PFSK-1 (cell line): ENCODE measurements around the gene NAP1L4.

Experiments used
- FOXP2 ChIP-seq: optimal IDR thresholded peaks from 2 replicates; pipeline ENCODE3; 2011; ENCODE audit warnings: borderline replicate concordance, control low read depth, inconsistent platforms; ENCODE audit not compliant: insufficient read depth; ENCODE audit errors: extremely low read length, extremely low read depth
- POLR2AphosphoS5 ChIP-seq: IDR thresholded peaks from 2 replicates; pipeline ENCODE4 v1.6.1; 2012; ENCODE audit warnings: low read depth, mild to moderate bottlenecking, control low read depth, low read length, moderate library complexity
- REST ChIP-seq, 2 experiments: IDR thresholded peaks; 2 replicates each; pipeline versions ENCODE4 v1.6.1 to v1.8.0; 2011 to 2012; ENCODE audit warnings: low read depth in 2 of 2, low read length in 2 of 2, control low read depth in 1 of 2, inconsistent platforms in 1 of 2, mild to moderate bottlenecking in 1 of 2, moderate library complexity in 1 of 2; ENCODE audit not compliant: insufficient read depth in 1 of 2
- SIN3A ChIP-seq: IDR thresholded peaks from 2 replicates; pipeline ENCODE4 v1.6.1; 2012; ENCODE audit warnings: mild to moderate bottlenecking, low read length, moderate library complexity, borderline replicate concordance; ENCODE audit not compliant: insufficient read depth
- TAF1 ChIP-seq: IDR thresholded peaks from 2 replicates; pipeline ENCODE4 v1.6.1; 2012; ENCODE audit warnings: low read length, control low read depth, borderline replicate concordance; ENCODE audit not compliant: insufficient read depth

Gene NAP1L4

DNA sequence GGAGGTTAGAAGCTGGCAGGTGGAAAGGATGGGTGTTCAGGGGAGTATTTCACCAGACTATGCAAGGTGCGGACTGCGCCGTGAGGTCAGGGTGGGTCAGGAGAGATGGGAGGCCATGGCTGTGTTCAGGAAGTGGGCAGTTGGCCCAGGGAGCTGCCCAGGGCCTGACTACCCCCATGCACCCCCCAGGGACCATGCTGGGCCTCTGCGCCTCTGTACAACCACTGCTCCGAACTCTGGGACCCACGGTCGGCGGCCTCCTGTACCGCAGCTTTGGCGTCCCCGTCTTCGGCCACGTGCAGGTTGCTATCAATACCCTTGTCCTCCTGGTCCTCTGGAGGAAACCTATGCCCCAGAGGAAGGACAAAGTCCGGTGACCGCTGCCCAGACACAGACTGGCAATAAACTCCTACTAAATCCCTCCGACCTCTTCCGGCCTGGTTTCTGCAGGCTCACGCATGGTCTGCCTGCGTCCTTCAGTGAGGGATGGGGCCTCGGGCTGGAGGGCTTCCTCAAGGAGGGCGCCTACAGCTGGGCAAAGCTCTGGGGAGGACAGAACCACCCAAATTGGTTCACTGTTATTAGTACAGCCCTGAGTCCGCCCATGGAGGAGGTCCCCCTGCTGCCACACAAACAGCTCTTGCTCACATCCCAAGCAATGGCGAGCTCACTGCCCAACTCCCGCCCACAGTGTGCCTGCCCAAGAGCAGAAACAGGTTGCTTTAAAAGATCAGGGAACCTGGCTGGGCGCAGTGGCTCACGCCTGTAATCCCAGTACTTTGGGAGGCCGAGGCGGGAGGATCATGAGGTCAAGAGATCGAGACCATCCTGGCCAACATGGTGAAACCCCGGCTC lies 67.1 kb downstream of the NAP1L4 start:
- no peak for TF ChIP-seq SIN3A
- TF ChIP-seq TAF1 = no peak
- no peak for TF ChIP-seq REST (IDR thresholded peaks at IDR 0.05; ENCODE audit: insufficient read depth in 1 of 2, low read depth in 2 of 2, low read length in 2 of 2)
- TF ChIP-seq POLR2AphosphoS5 = no peak
- no peak for TF ChIP-seq FOXP2

DNA sequence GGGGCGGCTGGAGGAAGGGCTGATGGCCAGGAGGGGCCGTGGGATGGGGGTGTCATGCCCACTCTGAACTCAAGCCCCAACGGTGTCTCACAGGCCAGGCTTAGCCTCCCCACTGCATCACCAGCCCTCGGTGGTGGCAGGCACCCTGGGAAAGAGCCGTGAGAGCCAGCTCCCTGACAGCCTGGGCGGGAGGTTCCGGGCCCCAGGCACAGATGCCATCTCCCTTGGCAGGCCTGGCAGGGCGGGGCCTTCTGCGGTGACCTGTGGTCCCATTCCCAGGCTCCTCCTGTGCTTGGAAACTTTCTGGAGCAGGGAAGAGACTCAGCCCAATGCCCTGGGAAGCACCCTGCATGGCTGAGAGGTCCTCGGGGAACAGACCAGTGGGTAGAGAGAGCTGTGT lies 67.7 kb downstream of the NAP1L4 start:
- no peak for TF ChIP-seq REST (IDR thresholded peaks at IDR 0.05; ENCODE audit: insufficient read depth in 1 of 2, low read depth in 2 of 2, low read length in 2 of 2)
- TF ChIP-seq TAF1 = no peak
- TF ChIP-seq SIN3A = no peak
- TF ChIP-seq FOXP2 = no peak
- TF ChIP-seq POLR2AphosphoS5 = no peak

- TF ChIP-seq POLR2AphosphoS5 = no peak
- TF ChIP-seq FOXP2 = no peak
- no peak for TF ChIP-seq SIN3A
- no peak for TF ChIP-seq TAF1
- no peak for TF ChIP-seq REST (IDR thresholded peaks at IDR 0.05; ENCODE audit: insufficient read depth in 1 of 2, low read depth in 2 of 2, low read length in 2 of 2)
Observed at GRCh38 chr11:2923446-2924375, 68.4 kb downstream of the NAP1L4 start.

DNA sequence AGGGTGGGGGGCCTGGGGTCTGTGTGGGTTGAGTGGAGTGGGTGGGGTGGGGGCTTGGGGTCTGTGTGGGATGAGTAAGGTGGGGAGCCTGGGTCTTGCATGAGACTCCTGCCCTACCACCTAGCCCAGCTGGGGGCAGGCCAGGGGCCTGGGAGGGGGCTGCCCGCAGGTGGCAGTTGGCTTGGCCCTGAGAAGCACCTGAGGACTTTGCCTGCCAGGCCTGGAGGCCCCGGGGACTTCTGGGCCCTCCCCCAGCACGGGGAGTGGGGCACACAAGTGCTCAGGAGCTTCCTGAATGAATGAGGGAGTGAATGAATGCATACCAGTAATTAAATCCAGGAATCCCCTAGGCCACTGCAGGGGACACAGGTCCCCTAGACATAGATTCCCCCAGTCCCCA lies 69.5 kb downstream of the NAP1L4 start:
- TF ChIP-seq FOXP2 (no peak), REST (IDR thresholded peaks at IDR 0.05; ENCODE audit: insufficient read depth in 1 of 2, low read depth in 2 of 2, low read length in 2 of 2) (no peak), SIN3A (no peak), POLR2AphosphoS5 (no peak), TAF1 (no peak)
